ENCODE results near the gene C4orf50.

C4orf50 gene

DNA sequence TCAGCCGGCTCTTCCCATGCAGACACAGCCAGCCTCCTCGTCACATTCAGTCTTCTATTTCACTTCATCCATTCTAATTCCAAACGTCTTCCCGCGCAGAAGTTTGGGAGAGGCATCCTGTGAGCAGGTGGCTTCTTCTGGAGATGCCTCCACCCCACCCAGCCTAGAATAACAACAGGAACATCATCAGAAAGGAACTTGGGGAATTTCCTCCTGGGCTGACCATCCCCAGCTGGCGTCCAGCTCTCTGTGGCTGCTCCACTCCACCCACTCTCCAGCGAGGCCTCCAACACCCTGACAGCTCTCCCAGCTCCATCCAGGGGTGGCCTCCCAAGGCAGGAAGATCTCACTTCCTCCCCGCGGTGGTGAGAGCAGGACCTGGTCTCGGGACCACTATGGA lies 5.5 kb upstream of the C4orf50 start:
- Histone ChIP-seq H4K20me1 (ENCODE audit: insufficient read depth, low read length) (no peaks in the 10 kb centered on the region), H3K9me2 (replicated peaks; ENCODE audit: insufficient read depth, low read length) (no peaks in the 10 kb centered on the region)

DNA sequence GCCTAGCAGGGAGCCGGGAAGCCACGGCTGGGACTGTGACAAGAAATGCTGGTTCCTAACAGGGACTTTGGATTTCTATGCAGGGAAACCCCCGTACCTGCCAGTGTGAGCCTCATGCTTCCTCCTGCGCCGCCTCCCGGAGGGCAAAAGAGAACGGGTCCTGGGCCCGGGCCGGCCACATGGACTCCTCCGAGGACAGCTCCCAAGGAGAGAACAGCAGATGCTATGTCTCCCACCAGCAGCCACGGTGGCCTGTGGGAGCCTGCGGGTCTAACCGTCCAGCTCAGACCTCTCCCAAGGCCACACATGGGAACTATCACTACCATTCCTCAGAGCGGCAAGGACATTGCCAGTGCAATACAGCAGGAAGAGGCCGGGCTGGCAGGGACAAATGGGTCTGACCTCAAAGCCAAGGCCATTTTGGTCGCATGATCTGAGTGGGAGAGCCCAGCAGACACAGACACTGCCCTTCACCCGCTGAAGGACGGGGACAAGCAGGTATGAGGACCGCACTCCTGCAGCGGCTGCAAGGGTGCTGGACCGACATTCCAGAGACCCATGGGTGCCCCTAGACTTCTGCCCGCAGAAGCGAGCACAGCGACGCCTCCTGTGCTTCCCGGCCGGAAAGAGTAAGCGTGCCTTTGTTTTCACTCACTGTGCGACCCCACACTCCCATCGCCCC lies 4.5 kb upstream of the C4orf50 start:
- TF ChIP-seq EZH2 (optimal IDR thresholded peaks at IDR 0.05; ENCODE audit: low read depth, low read length) (no peak), EZH2phosphoT487 (IDR thresholded peaks at IDR 0.05; ENCODE audit: low read length) (no peak)
- TF ChIP-seq, protein P1, sequence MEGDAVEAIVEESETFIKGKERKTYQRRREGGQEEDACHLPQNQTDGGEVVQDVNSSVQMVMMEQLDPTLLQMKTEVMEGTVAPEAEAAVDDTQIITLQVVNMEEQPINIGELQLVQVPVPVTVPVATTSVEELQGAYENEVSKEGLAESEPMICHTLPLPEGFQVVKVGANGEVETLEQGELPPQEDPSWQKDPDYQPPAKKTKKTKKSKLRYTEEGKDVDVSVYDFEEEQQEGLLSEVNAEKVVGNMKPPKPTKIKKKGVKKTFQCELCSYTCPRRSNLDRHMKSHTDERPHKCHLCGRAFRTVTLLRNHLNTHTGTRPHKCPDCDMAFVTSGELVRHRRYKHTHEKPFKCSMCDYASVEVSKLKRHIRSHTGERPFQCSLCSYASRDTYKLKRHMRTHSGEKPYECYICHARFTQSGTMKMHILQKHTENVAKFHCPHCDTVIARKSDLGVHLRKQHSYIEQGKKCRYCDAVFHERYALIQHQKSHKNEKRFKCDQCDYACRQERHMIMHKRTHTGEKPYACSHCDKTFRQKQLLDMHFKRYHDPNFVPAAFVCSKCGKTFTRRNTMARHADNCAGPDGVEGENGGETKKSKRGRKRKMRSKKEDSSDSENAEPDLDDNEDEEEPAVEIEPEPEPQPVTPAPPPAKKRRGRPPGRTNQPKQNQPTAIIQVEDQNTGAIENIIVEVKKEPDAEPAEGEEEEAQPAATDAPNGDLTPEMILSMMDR (IDR thresholded peaks at IDR 0.05; ENCODE audit: low read length), result no peak
- H3K9me3 ChIP-seq (replicated peaks; ENCODE audit: insufficient read depth, low read length), result no peaks in the 10 kb centered on the region
- H2AFZ ChIP-seq (ENCODE audit: low read length), result no peak overlapping the region
- H3K9ac ChIP-seq (ENCODE audit: low read length), result no peak overlapping the region
- no peak for DNase-seq
- no peaks in the 10 kb centered on the region for H4K20me1 ChIP-seq (ENCODE audit: insufficient read depth, low read length)
- 0 out of 2 replicates have a peak, but pooled peaks cover 5% of the 10 kb centered on the region for H3K4me1 ChIP-seq (ENCODE audit: low read length)
- H3K9me2 ChIP-seq (replicated peaks; ENCODE audit: insufficient read depth, low read length), result no peaks in the 10 kb centered on the region
- H3K4me3 ChIP-seq (ENCODE audit: low read length), result no peak overlapping the region
- no peaks in the 10 kb centered on the region for H3F3A ChIP-seq (ENCODE audit: insufficient read depth, low read length)
- no peak overlapping the region for H3K27ac ChIP-seq (ENCODE audit: low read length)
- H3K27me3 ChIP-seq (replicated peaks; ENCODE audit: insufficient read depth, low read length), result peaks cover 12% of the 10 kb centered on the region; the same call in 1 of the 2 replicates
- H3K36me3 ChIP-seq (replicated peaks; ENCODE audit: insufficient read depth, low read length), result no peaks in the 10 kb centered on the region
- H3K79me2 ChIP-seq (ENCODE audit: low read length), result no peaks in the 10 kb centered on the region
- no peak overlapping the region for H3K4me2 ChIP-seq (ENCODE audit: low read depth, low read length)

More for the DNA sequence above, 5.5 kb upstream of the C4orf50 start:
- no peak for DNase-seq
- Histone ChIP-seq H3K9me3 (replicated peaks; ENCODE audit: insufficient read depth, low read length) (no peaks in the 10 kb centered on the region), H3K4me1 (ENCODE audit: low read length) (0 out of 2 replicates have a peak, but pooled peaks cover 5% of the 10 kb centered on the region), H3F3A (ENCODE audit: insufficient read depth, low read length) (no peaks in the 10 kb centered on the region), H3K79me2 (ENCODE audit: low read length) (no peaks in the 10 kb centered on the region), H3K4me3 (ENCODE audit: low read length) (no peak overlapping the region), H3K9ac (ENCODE audit: low read length) (no peak overlapping the region), H2AFZ (ENCODE audit: low read length) (no peak overlapping the region), H3K27me3 (replicated peaks; ENCODE audit: insufficient read depth, low read length) (peaks cover 12% of the 10 kb centered on the region; the same call in 1 of the 2 replicates), H3K27ac (ENCODE audit: low read length) (no peak overlapping the region), H3K36me3 (replicated peaks; ENCODE audit: insufficient read depth, low read length) (no peaks in the 10 kb centered on the region), H3K4me2 (ENCODE audit: low read depth, low read length) (no peak overlapping the region)
- TF ChIP-seq EZH2phosphoT487 (IDR thresholded peaks at IDR 0.05; ENCODE audit: low read length) (no peak), EZH2 (optimal IDR thresholded peaks at IDR 0.05; ENCODE audit: low read depth, low read length) (no peak)
- TF ChIP-seq, protein P1 (IDR thresholded peaks at IDR 0.05; ENCODE audit: low read length), result no peak

DNA sequence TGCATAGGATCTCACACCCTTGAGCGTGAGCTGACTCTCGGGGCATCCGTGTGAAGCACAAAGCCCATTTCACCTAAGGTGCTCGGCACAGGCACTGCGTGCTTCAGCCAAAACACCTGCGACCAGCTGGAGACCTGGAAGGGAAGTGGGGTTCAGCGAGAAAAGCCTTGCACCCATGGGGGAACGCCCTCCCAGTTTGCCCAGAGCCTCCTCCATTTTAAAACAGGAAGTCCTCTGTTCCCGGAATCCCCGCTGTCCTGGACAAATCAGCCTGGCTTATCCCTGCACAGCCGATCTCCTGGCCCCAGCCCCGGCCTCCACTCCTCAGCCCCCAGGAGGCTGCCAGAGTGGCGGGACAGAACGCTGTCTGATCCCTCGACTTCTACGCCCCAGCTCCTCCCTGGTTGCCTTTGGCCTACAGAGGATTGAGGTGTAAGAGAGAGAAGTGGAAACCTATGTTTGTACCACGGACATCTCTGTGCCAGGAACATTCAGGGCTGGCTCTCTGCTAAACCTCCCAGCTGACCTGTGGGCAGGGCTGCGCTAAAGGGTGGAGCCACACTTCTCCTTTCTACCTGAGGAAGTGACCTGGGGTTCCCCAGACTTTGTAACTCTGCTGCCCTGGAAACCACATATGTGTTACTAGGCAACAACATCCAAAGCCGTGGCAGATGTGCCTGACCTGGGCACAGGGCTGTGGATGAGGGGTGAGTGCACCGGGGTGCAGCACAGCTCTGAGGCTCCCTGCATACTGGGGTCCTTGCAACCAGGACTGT lies 3.8 kb upstream of the C4orf50 start:
- peaks cover 12% of the 10 kb centered on the region; the same call in 1 of the 2 replicates for H3K27me3 ChIP-seq (replicated peaks; ENCODE audit: insufficient read depth, low read length)
- no peak overlapping the region for H2AFZ ChIP-seq (ENCODE audit: low read length)
- H3K36me3 ChIP-seq (replicated peaks; ENCODE audit: insufficient read depth, low read length), result no peaks in the 10 kb centered on the region

More for the DNA sequence above, 3.8 kb upstream of the C4orf50 start:
- no peak overlapping the region for H3K9ac ChIP-seq (ENCODE audit: low read length)
- TF ChIP-seq, protein P1 (IDR thresholded peaks at IDR 0.05; ENCODE audit: low read length), result no peak
- TF ChIP-seq EZH2phosphoT487 (IDR thresholded peaks at IDR 0.05; ENCODE audit: low read length) (no peak), EZH2 (optimal IDR thresholded peaks at IDR 0.05; ENCODE audit: low read depth, low read length) (no peak)
- H3K79me2 ChIP-seq (ENCODE audit: low read length), result no peaks in the 10 kb centered on the region
- peak; percentile 64 for DNase-seq
- H3K27ac ChIP-seq (ENCODE audit: low read length), result no peak overlapping the region
- H4K20me1 ChIP-seq (ENCODE audit: insufficient read depth, low read length), result no peaks in the 10 kb centered on the region
- H3K4me2 ChIP-seq (ENCODE audit: low read depth, low read length), result no peak overlapping the region
- H3K9me3 ChIP-seq (replicated peaks; ENCODE audit: insufficient read depth, low read length), result no peaks in the 10 kb centered on the region
- H3F3A ChIP-seq (ENCODE audit: insufficient read depth, low read length), result no peaks in the 10 kb centered on the region
- no peaks in the 10 kb centered on the region for H3K9me2 ChIP-seq (replicated peaks; ENCODE audit: insufficient read depth, low read length)
- H3K4me3 ChIP-seq (ENCODE audit: low read length), result no peak overlapping the region
- H3K4me1 ChIP-seq (ENCODE audit: low read length), result 0 out of 2 replicates have a peak, but pooled peaks cover 5% of the 10 kb centered on the region
